GM21717 (cell line): ENCODE measurements around the gene ZNF462.
"Not testable (repeated sequence)": the region's sequence is repeated elsewhere in the genome, so short reads cannot be mapped to it uniquely, and the experiment has no call there.

Experiments
- ATAC-seq: cut with Tn5 transposase; IDR thresholded peaks from one replicate; pipeline ENCODE4 v1.9.1; 2021; ENCODE audit warnings: mild to moderate bottlenecking, moderate library complexity; ENCODE audit not compliant: unreplicated experiment

The ZNF462 gene

DNA sequence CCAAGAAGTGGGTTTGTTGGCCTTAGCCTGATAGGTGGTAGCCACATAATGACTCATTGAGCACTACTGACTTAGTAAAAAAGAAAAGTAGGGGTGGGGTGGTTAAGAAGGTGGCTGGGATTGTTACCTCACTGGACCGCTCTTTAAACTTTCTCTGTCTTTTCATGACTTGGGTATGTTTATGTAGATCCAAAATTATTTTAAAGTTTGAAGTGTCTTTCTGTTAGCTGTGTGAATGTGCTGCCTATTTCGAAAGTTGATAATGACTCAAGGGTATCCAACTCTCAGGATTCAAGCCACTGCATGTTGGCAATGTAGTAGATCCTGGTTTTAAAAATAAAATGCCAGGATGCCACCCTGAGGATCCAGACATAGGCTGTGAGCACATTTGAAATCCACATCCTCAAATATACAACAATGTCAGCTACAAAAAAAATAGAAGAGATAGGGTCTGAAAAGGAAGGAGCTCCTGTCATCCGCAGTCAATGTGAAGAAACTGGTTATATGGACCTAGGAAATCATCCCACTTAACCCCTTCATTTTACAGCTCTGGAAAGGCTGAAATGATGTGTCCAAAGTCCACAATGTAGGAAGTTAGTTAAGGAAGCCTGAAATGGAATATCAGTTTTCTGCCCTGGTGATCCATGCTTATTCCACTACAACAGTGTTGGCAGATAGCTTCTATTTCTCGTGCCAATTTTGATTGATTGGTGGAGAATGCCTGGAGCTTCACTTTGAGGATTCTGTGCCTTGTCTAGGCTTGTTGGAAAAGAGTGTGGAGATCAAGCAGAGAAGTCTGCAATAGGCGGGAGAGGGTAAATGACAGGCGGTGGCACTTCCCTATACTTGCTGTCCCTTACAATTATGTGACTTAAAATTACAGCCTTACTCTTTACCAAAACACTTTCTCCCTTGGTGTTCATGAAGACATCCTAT is 23.4 kb downstream of the ZNF462 start:
- ATAC-seq: no peak

DNA sequence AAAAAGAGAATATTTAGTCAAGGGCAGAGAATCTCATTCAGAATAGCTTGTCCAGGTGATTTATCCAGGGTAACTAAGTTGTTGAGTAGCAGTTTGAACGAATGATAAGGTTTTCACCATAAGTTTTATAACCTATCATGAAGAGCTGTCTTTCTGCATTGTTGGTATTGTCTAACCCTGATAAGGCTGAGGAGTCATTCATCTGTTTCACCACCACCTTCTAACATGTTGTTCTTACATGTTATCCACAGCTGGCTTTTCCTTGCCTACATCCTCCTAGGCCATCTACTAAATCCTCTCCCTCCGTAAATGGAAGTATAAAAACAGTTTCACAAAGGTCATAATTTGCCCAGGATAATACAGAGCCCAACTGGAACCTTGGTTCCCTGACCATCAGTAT is 24.1 kb downstream of the ZNF462 start:
- no peak for ATAC-seq

DNA sequence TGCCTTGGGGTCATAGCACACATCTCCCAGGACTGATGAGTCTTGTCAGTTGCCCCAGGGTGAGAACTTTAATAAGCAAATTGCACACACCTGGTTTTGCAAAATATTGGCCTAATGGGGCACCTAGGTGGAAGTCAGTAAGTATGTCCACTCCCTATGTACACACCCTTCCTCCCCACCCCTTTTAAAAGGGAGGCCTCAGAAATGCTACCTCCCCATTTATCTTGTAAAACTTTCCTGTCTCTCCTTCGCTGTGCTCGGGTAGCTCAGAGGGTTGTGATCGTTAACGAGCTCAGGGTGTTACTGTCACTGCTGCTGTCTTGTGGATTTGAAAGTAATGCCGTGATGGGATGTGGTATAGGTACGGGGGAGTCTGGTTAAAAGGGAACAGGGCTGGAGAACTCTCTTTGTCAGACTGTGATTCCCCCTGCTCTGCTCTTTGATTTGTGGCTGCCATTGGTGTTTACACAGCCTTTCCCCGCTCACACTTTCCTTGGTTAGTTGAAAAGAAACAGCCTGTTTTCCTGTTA is 26.2 kb downstream of the ZNF462 start:
- ATAC-seq: no peak

DNA sequence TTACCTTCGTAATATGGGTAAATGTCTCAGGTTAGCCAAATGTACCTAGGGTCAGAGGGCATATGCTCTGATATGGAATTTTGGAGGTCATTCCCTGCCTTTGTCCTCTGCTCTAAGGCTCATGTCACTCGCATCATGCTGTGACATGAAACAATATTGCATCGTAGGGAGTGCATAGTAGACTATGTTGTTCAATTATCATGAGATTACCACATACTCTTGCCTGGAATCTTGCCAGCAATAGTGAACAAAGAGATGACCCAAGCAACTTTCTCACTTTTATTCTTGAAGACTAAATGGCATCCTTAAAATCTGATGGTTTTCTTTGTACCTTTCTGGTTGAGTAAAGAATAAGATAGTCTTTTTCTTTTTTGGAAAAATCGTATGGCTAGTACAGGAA is 27.6 kb downstream of the ZNF462 start:
- no peak for ATAC-seq

DNA sequence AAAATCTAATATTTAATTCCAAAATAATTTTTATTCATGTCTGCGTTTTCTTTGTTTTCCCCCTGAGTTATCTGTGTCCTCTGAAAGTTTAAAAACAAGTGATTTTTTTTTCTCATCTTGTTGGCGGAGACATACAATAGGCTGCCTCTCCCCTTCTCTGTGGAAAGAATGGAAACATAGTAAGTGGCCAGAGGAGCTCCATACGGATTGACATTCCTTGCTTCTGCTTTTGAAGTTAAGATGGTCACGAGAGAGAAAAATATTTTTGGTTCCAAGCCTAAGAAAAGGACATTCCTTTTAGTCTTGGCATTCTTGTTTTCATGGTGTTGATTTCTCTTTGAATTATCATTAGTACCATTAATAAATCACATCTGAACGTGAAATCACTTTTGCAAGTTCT is 28.3 kb downstream of the ZNF462 start:
- ATAC-seq: no peak

DNA sequence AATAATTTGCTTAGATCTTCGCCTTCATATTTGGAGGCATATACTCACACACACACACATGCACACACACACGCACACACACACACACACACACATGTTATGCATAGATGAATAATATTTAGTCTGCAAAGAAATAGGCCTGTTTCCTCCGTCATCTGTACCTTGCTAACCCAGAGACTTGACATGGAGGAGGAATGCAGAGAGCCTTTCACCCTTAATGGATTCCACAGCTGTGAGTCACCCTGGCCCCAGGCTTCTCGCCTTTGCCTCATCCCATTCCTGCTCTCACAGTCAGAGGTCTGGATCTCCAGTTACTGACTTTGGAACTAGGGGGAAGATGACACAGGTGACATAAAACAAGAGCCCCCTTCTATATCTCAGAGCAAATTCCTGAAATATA is 29.7 kb downstream of the ZNF462 start:
- ATAC-seq: no peak

- no peak for ATAC-seq
Observed at GRCh38 chr9:106893088-106893487, 30.1 kb downstream of the ZNF462 start.

GRCh38 chr9:106896695-106897094 is 33.7 kb downstream of the ZNF462 start:
- no peak for ATAC-seq

DNA sequence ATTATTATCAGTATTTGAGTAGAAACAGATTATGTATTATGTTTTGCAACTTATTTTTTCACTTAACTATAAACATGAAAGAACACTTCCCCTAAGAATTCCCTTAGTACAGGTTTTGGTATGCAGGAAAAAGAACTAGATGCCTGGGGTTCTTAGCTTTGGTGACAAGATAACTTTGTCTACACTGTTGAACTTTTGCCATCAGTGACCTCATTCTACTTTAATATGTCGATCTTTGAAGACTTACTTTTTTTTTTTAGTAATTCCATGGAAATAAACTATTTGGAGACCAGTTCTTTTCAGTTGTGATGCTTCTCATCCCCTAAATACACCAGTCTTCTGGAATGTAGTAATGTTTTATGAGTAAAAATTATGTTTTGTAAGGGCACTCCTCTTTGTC is 34.3 kb downstream of the ZNF462 start:
- ATAC-seq: no peak

DNA sequence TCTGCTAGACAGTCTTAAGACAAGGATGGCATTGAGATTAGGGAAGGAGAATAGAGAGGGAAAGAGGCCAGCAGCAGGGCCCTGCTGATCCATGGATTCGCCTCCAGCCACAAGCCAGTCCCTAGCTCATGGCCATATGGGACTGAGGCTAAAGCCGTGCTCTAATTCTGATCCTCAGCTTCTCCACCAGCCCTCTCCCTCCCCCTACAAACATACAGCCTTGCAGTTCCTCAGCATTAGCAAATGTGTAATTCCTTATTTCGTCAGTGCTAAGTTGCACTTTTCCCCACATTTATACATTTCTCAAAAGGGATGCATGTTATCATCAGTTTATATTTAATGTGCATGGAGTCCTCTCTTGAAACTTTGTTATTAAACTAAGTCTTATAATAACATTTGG is 34.8 kb downstream of the ZNF462 start:
- ATAC-seq: no peak

DNA sequence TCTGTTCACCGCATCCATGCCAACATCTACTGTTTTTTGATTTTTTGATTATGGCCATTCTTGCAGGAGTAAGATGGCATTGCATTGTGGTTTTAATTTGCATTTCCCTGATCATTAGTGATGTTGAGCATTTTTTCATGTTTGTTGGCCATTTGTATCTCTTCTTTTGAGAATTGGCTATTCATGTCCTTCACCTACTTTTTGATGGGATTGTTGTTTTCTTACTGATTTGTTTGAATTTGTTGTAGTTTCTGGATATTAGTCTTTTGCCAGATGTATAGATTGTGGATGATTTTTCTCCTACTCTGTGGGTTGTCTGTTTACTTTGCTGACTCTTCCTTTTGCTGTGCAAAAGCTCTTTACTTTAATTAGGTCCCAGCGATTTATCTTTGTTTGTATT is 37.6 kb downstream of the ZNF462 start:
- ATAC-seq: not testable (repeated sequence)

DNA sequence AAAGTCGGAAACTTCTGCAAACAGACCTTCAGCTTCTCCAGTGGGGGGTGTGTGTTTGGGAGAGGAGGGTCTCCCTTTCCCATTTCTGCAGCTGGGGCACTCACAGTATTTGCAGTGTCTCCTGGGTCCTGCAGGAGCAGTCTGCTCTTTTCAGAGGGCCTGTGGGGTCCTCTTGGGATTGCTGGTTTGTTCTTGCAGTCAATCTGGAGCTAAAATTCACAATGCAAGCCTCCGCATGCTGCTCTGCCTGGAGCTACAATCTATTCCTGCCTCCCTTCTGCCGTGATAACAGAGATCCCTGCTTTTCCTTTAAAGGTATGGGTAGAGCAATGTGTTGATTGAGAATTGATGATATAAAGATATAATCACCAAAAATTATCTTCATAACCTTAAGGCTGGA is 43.2 kb downstream of the ZNF462 start:
- ATAC-seq: no peak

- no peak for ATAC-seq
Observed at GRCh38 chr9:106911951-106912350, 49.0 kb downstream of the ZNF462 start.

DNA sequence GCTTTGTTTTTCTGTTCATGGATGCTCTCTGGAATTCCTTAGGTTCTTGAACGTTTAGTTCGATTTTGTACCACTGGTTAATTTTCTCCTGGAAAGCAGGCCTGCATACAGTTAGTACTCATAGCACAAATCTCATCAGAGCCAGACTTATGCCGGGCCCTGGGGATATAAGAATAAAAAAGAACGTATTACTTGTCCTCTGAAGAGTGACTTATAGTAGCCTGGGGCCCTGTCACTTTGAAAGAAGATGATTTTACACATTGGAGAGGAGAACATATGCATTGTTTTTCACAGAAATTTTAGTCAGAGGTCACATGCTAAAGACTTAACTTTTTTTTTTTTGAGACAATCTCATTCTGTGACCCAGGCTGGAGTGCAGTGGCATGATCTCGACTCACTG is 50.3 kb downstream of the ZNF462 start:
- no peak for ATAC-seq

DNA sequence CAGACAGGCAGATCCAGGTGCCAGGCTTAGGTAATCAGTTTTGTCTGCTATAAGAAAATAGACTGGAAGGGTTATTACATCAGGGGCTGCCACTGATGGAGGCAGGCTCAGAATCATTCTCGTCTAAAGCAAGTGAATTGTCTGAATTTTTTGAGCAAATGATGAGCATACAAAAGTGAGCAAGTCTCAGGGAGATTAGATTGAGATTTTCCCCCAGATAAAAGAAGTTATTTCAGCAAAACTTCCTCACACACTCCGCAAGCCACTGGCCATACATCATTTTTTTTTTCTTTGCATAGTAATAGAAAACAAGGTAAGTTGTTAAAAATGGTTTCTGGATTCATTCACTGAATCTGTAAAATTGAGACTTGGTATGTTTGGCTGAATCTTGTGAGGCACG is 52.9 kb downstream of the ZNF462 start:
- no peak for ATAC-seq

- ATAC-seq: no peak
Observed at GRCh38 chr9:106916466-106917235, 53.7 kb downstream of the ZNF462 start.

GRCh38 chr9:106918825-106919509 is 56.0 kb downstream of the ZNF462 start:
- ATAC-seq: no peak

- ATAC-seq: no peak
Observed at GRCh38 chr9:106920091-106920490, 57.1 kb downstream of the ZNF462 start.

GRCh38 chr9:106920701-106921283 is 57.8 kb downstream of the ZNF462 start:
- no peak for ATAC-seq

DNA sequence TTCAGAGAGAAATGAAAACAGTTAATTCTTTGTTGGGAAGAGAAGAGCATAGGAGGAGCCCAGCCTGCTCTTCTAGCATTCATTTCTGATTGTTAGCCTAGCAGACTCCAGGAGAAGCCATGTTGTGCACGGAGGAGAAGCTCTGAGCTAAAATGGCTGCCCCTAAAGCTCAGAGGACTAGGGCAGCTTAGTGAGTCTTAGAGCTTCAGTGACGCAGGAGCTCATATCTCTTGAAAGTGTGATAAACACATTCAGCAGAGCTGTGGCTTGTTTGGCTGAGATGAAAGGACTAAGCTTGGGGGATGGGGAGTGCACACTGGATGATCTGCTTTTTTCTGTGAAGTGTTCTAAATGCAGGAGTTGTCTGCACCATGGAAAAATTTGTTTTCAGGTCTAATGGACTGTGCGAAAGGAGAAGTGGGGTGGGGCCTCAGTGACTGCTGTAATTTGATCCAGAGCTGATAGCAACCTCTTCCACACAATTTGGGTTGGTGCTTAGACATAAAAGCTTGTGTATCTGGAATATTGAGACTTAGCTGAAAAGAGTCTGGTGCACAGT is 58.5 kb downstream of the ZNF462 start:
- ATAC-seq: no peak

DNA sequence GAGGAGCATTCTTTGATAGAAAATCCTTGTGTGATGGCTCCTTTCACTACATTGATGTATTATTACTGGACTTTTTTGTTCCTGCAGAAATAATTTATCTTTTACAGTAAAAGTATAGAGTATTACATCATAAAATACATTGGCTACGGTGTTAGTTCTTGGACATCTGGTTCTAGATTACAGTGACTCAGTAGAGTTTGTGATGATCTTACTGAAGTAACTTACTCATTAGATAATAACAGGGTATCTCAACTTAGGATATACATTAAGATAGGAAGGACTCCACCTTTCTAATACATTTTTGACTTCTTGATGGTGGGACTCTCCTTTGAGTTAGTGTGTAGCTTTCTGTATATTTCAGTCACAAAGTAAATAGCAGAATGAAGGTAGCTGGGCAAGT is 59.1 kb downstream of the ZNF462 start:
- no peak for ATAC-seq
